ENCODE results near the gene SATB1.

DNA sequence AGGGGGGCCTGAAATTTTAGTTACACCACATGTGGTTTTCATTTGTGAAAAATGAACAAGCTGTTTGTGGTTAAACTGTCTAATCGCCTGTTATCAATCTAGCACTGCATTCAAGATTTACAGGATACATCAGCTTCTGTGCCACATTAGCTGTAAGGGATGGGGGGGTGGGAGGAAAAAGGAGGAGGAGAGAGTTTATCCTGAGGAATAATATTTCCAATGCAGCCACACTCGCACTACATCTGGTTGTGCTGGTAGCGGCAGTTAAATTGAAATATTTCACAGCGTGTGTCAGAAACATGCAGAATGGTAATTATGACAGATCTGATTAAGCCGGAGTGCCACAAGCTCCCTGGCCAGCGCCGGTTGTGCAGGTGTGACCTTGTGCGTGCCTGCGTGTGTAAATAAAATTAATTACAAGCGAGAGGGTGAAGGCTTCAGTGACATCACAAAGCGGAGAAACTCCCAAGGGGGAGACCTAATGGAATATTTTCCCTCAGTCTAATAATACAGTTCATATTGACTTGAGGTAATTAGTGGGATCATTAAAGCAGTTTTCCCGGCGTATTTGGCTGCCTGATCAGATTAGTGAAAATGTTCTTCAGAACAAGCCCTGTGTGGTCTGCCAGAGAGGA lies 55.5 kb downstream of the SATB1 start:
- TF ChIP-seq YY1 (IDR thresholded peaks at IDR 0.05; ENCODE audit: insufficient read depth, insufficient read length) (no peak), ZNF274 (IDR thresholded peaks at IDR 0.05; ENCODE audit: low read depth, low read length) (no peak)

Measured in NT2/D1 (cell line).